ENCODE data around the gene IHH. TPM values are rescaled to one million over a fixed set of nuclear protein-coding genes. Genes with fewer than 3 reads are reported as not detected.

IHH gene
- total and polyA plus RNA-seq, 2 donors (not counting 1 experiment from before 2014, with no cell fraction given) = 0.15 to 0.22 TPM

GRCh38 chr2:219071131-219071816 is 10.6 kb upstream of the IHH start:
- Histone ChIP-seq H3K36me3 (replicated peaks in 1 of 2; ENCODE audit: control extremely low read depth in 1 of 2, control insufficient read depth in 1 of 2, extremely low read depth in 1 of 2, insufficient read depth in 2 of 2, low read length in 1 of 2) (peaks cover 2 to 18% of the 10 kb centered on the region in 2 experiments), H3K4me3 (ENCODE audit: control extremely low read depth in 1 of 5, extremely low read depth in 1 of 5, insufficient read depth in 1 of 5, low read depth in 2 of 5, low read length in 4 of 5) (no peak overlapping the region), H3K27me3 (replicated peaks in 1 of 4; ENCODE audit: control extremely low read depth in 1 of 4, control insufficient read depth in 3 of 4, insufficient read depth in 4 of 4, low read length in 3 of 4) (no peaks in the 10 kb centered on the region), H3K4me2 (replicated peaks; ENCODE audit: low read depth, low read length, poor library complexity, severe bottlenecking) (no peak overlapping the region), H3K27ac (ENCODE audit: low read length in 2 of 2) (no peak overlapping the region), H3K9me3 (ENCODE audit: control extremely low read depth in 1 of 3, control insufficient read depth in 2 of 3, insufficient read depth in 1 of 3, low read length in 2 of 3) (no peaks in the 10 kb centered on the region), H3K4me1 (ENCODE audit: control insufficient read depth in 2 of 2, insufficient read depth in 2 of 2, low read length in 2 of 2) (no peaks in the 10 kb centered on the region), H3K79me2 (ENCODE audit: control insufficient read depth, insufficient read depth, low read length) (no peaks in the 10 kb centered on the region), H3K9ac (ENCODE audit: low read length) (no peak overlapping the region), H4K20me1 (ENCODE audit: control insufficient read depth, insufficient read depth, low read length, poor library complexity, severe bottlenecking) (no peaks in the 10 kb centered on the region), H2AFZ (ENCODE audit: insufficient read depth, low read depth, low read length, poor library complexity, severe bottlenecking) (no peak overlapping the region)
- WGBS (ENCODE audit: insufficient coverage) = 100% methylated on average over 2 of the region's 6 CpGs
- no peaks in the 10 kb centered on the region for H3K27me3 Mint-ChIP-seq
- POLR2A ChIA-PET = no interaction called here
- H3K4me1 Mint-ChIP-seq = no peaks in the 10 kb centered on the region
- TF ChIP-seq CTCF (IDR thresholded peaks at IDR 0.05) (no peak), EZH2 (IDR thresholded peaks at IDR 0.05; ENCODE audit: borderline replicate concordance, insufficient read depth, low read depth, low read length, poor library complexity, severe bottlenecking) (no peak)
- ATAC-seq (ENCODE audit: low read depth) = no peak
- no peaks in the 10 kb centered on the region for H3K9me3 Mint-ChIP-seq (ENCODE audit: insufficient read depth)
- no peak for DNase-seq
- CTCF ChIA-PET = interaction anchor here (0.6 to 4.2 kb wide), 6 partner anchors 13 to 616 kb away, joined by 3 to 20 read pairs (median 4); no protein-coding TSS in a partner anchor
- H3K27ac Mint-ChIP-seq = no peak overlapping the region
- intact Hi-C loops (cut with micrococcal nuclease) = no loop called here
- no peak overlapping the region for H3K4me3 Mint-ChIP-seq

GRCh38 chr2:219065484-219065883 is 4.8 kb upstream of the IHH start:
- Histone ChIP-seq H3K27me3 (replicated peaks in 1 of 4; ENCODE audit: control extremely low read depth in 1 of 4, control insufficient read depth in 3 of 4, insufficient read depth in 4 of 4, low read length in 3 of 4) (peaks cover 0 to 25% (median 19%) of the 10 kb centered on the region in 4 experiments), H3K27ac (ENCODE audit: low read length in 2 of 2) (no peak overlapping the region), H4K20me1 (ENCODE audit: control insufficient read depth, insufficient read depth, low read length, poor library complexity, severe bottlenecking) (no peaks in the 10 kb centered on the region), H2AFZ (ENCODE audit: insufficient read depth, low read depth, low read length, poor library complexity, severe bottlenecking) (no peak overlapping the region), H3K36me3 (replicated peaks in 1 of 2; ENCODE audit: control extremely low read depth in 1 of 2, control insufficient read depth in 1 of 2, extremely low read depth in 1 of 2, insufficient read depth in 2 of 2, low read length in 1 of 2) (no peaks in the 10 kb centered on the region), H3K9me3 (ENCODE audit: control extremely low read depth in 1 of 3, control insufficient read depth in 2 of 3, insufficient read depth in 1 of 3, low read length in 2 of 3) (no peaks in the 10 kb centered on the region), H3K4me3 (ENCODE audit: control extremely low read depth in 1 of 5, extremely low read depth in 1 of 5, insufficient read depth in 1 of 5, low read depth in 2 of 5, low read length in 4 of 5) (no peak overlapping the region), H3K4me1 (ENCODE audit: control insufficient read depth in 2 of 2, insufficient read depth in 2 of 2, low read length in 2 of 2) (peaks cover 5 to 8% of the 10 kb centered on the region in 2 donors), H3K4me2 (replicated peaks; ENCODE audit: low read depth, low read length, poor library complexity, severe bottlenecking) (no peak overlapping the region), H3K79me2 (ENCODE audit: control insufficient read depth, insufficient read depth, low read length) (no peaks in the 10 kb centered on the region), H3K9ac (ENCODE audit: low read length) (no peak overlapping the region)
- Mint-ChIP-seq H3K9me3 (ENCODE audit: insufficient read depth) (no peaks in the 10 kb centered on the region), H3K27me3 (peaks cover 21% of the 10 kb centered on the region), H3K4me1 (peaks cover 4% of the 10 kb centered on the region), H3K27ac (no peak overlapping the region), H3K4me3 (no peak overlapping the region)
- POLR2A ChIA-PET = no interaction called here
- DNase-seq (no peak), ATAC-seq (ENCODE audit: low read depth) (no peak)
- CTCF ChIA-PET = interaction anchor here (1.6 kb wide), 1 partner anchor 10 kb away, joined by 5 read pairs; no protein-coding TSS in a partner anchor
- no peak for TF ChIP-seq CTCF (IDR thresholded peaks at IDR 0.05)
- no peak for TF ChIP-seq EZH2 (IDR thresholded peaks at IDR 0.05; ENCODE audit: borderline replicate concordance, insufficient read depth, low read depth, low read length, poor library complexity, severe bottlenecking)
- WGBS (ENCODE audit: insufficient coverage) = no CpG with 5 or more reads among the region's 1 CpG
- intact Hi-C loops (cut with micrococcal nuclease) = no loop called here

Measured in B cell (primary cell).